Gastroesophageal sphincter (tissue), 4 donors: ENCODE results near the gene PSAP. TPM values are rescaled to one million over a fixed set of nuclear protein-coding genes. Genes with fewer than 3 reads are reported as not detected.
"Not testable (repeated sequence)": the region's sequence is repeated elsewhere in the genome, so short reads cannot be mapped to it uniquely, and the experiment has no call there.

Experiments
- ATAC-seq: fragments of 150-250 bp; one replicate; pipeline ENCODE4 v1.9.1; 2016; ENCODE audit warnings: mild to moderate bottlenecking, moderate library complexity
- H3K27ac ChIP-seq, 4 donors: fragments of 200-600 bp; sonication (generic) in 3 of 4; 1 replicate in 3 of 4; 2 replicates in 1 of 4; pipeline ENCODE4 v1.5.1; 2016 to 2019
- H3K27me3 ChIP-seq: fragments of 200-600 bp; sonication (generic); one replicate; pipeline ENCODE4 v1.5.1; 2019
- H3K36me3 ChIP-seq, 2 donors: fragments of 200-600 bp; sonication (generic); one replicate each; pipeline ENCODE4 v1.5.1; 2019; ENCODE audit warnings: control low read depth in 1 of 2
- H3K4me1 ChIP-seq, 3 donors: fragments of 200-600 bp; sonication (generic); 1 replicate in 2 of 3; 2 replicates in 1 of 3; pipeline ENCODE4 v1.5.1; 2016 to 2019; ENCODE audit warnings: control low read depth in 2 of 3
- H3K4me3 ChIP-seq, 2 donors: fragments of 200-600 bp; sonication (generic); one replicate each; pipeline ENCODE4 v1.5.1; 2019; ENCODE audit warnings: mild to moderate bottlenecking in 1 of 2, moderate library complexity in 1 of 2
- H3K9me3 ChIP-seq, 3 donors: fragments of 200-600 bp; sonication (generic); one replicate each; pipeline ENCODE4 v1.5.1; 2017 to 2019; ENCODE audit warnings: control low read depth in 2 of 3
- CTCF ChIP-seq, 4 experiments: fragments of 200-600 bp in 2 of 4; fragments of 450-650 bp in 2 of 4; sonication (generic) in 1 of 4; IDR thresholded peaks; one replicate each; pipeline ENCODE4 v1.5.1; 2017 to 2019; ENCODE audit warnings: antibody characterized with exemption in 4 of 4, mild to moderate bottlenecking in 2 of 4, moderate library complexity in 2 of 4
- EP300 ChIP-seq: sonication (generic); formaldehyde crosslinking; IDR thresholded peaks from one replicate; pipeline ENCODE4 v1.6.1; 2017; ENCODE audit warnings: antibody characterized with exemption, mild to moderate bottlenecking
- POLR2A ChIP-seq, 2 donors: fragments of 450-650 bp; IDR thresholded peaks; one replicate each; pipeline ENCODE4 v1.6.1; 2017; ENCODE audit warnings: antibody characterized with exemption in 2 of 2, mild to moderate bottlenecking in 2 of 2, moderate library complexity in 1 of 2
- POLR2AphosphoS5 ChIP-seq: sonication (generic); formaldehyde crosslinking; IDR thresholded peaks from one replicate; pipeline ENCODE4 v1.6.1; 2017; ENCODE audit warnings: antibody characterized with exemption
- WGBS, 2 donors: methylation state at CpG; one replicate each; pipeline ENCODE4 v1.1.5; 2018; ENCODE audit warnings: low coverage in 1 of 2; 5-methylcytosine and 5-hydroxymethylcytosine counted together
- total RNA-seq, 4 donors: library from RNA; depleted of rRNA; stranded (reverse); fragments of >200 nt; gene quantifications; one replicate each; pipeline ENCODE4 v1.1.0, GENCODE V29; 2016

Gene PSAP
- total RNA-seq, 4 donors from 2014 or later, result 604 to 881 (median 718) TPM

- peaks cover 4 to 28% (median 16%) of the 10 kb centered on the region in 3 donors for H3K4me1 ChIP-seq
- no peaks in the 10 kb centered on the region for H3K9me3 ChIP-seq
- no peaks in the 10 kb centered on the region for H3K27me3 ChIP-seq
- TF ChIP-seq POLR2AphosphoS5, result peak; percentile 91
- TF ChIP-seq EP300, result no peak
- H3K27ac ChIP-seq, result peak overlapping the region; percentile 83 to 93 (median 86)
- ATAC-seq, result peak; percentile 99
- H3K36me3 ChIP-seq, result no peaks in the 10 kb centered on the region
- 5% methylated on average over 4 of the region's 11 CpGs; no CpG with 5 or more reads in 1 of the 2 donors for WGBS, 2 donors
- H3K4me3 ChIP-seq, result no peak overlapping the region
Observed at GRCh38 chr10:71860243-71861029, 9.4 kb upstream of the PSAP start.

- no peak overlapping the region for H3K4me3 ChIP-seq
- ATAC-seq, result no peak
- no peaks in the 10 kb centered on the region for H3K9me3 ChIP-seq
- H3K27me3 ChIP-seq, result no peaks in the 10 kb centered on the region
- peaks cover 4 to 28% (median 16%) of the 10 kb centered on the region in 3 donors for H3K4me1 ChIP-seq
- H3K36me3 ChIP-seq, result no peaks in the 10 kb centered on the region
- H3K27ac ChIP-seq, result peak overlapping the region in 1 of 4 donors; percentile 87
- 82 to 84% methylated on average over 7 to 8 of the region's 12 CpGs for WGBS, 2 donors
- TF ChIP-seq POLR2A (IDR thresholded peaks at IDR 0.05), result no peak
- TF ChIP-seq EP300, result no peak
- TF ChIP-seq POLR2AphosphoS5, result no peak
- TF ChIP-seq CTCF (IDR thresholded peaks at IDR 0.05), result no peak
Observed at GRCh38 chr10:71857934-71858890, 7.2 kb upstream of the PSAP start.

DNA sequence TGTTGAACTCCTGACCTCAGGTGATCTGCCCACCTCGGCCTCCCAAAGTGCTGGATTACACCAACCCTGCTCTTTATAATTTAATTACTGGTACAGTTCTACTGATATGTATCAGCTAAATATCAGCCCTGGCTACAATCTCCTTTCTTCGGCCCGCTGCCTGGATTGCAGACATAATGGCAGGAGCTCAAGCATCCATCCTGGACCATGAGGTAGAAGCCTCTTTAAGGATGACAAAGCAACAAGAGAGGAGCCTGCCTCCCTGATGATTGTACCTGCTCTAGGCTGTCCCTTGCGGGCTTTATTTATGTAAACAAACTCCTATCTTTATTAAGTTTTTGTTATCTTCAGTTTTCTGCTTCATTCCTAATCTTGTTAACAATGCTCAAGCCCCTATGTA, 5.6 kb upstream of the PSAP start:
- H3K27me3 ChIP-seq, result no peaks in the 10 kb centered on the region
- H3K4me1 ChIP-seq, result peaks cover 4 to 27% (median 14%) of the 10 kb centered on the region in 3 donors
- ATAC-seq, result no peak
- no peak for TF ChIP-seq CTCF (IDR thresholded peaks at IDR 0.05)
- TF ChIP-seq POLR2AphosphoS5, result no peak
- TF ChIP-seq EP300, result no peak
- TF ChIP-seq POLR2A (IDR thresholded peaks at IDR 0.05), result no peak
- no peak overlapping the region for H3K4me3 ChIP-seq
- WGBS, 2 donors, result 91 to 96% methylated on average over 2 to 4 of the region's 4 CpGs
- H3K36me3 ChIP-seq, result no peaks in the 10 kb centered on the region
- H3K27ac ChIP-seq, result no peak overlapping the region
- H3K9me3 ChIP-seq, result no peaks in the 10 kb centered on the region

- 13 to 14% methylated on average over 3 of the region's 5 CpGs for WGBS, 2 donors
- no peak for TF ChIP-seq POLR2A (IDR thresholded peaks at IDR 0.05)
- TF ChIP-seq EP300, result no peak
- TF ChIP-seq CTCF (IDR thresholded peaks at IDR 0.05), result no peak
- no peak for TF ChIP-seq POLR2AphosphoS5
- Histone ChIP-seq H3K27ac (peak overlapping the region in 1 of 4 donors; percentile 10), H3K36me3 (no peaks in the 10 kb centered on the region), H3K4me3 (no peak overlapping the region), H3K4me1 (peaks cover 0 to 19% (median 5%) of the 10 kb centered on the region in 3 donors), H3K9me3 (no peaks in the 10 kb centered on the region), H3K27me3 (no peaks in the 10 kb centered on the region)
- ATAC-seq, result no peak
Observed at GRCh38 chr10:71854031-71854430, 3.0 kb upstream of the PSAP start.

GRCh38 chr10:71852355-71852937, 1.4 kb upstream of the PSAP start:
- TF ChIP-seq CTCF (IDR thresholded peaks at IDR 0.05) (no peak), POLR2A (IDR thresholded peaks at IDR 0.05) (no peak), POLR2AphosphoS5 (no peak), EP300 (no peak)
- Histone ChIP-seq H3K4me3 (no peak overlapping the region), H3K27ac (peak overlapping the region in 2 of 4 donors; percentile 94 to 96), H3K27me3 (no peaks in the 10 kb centered on the region), H3K9me3 (no peaks in the 10 kb centered on the region), H3K4me1 (peaks cover 0 to 35% (median 18%) of the 10 kb centered on the region in 3 donors), H3K36me3 (no peaks in the 10 kb centered on the region)
- WGBS, 2 donors, result 70 to 93% methylated on average over 3 to 4 of the region's 11 CpGs
- no peak for ATAC-seq

GRCh38 chr10:71851465-71852095, 529 bp upstream of the PSAP start:
- 45 to 46% methylated on average over 14 to 15 of the region's 20 CpGs for WGBS, 2 donors
- ATAC-seq, H3K27me3 ChIP-seq, H3K9me3 ChIP-seq, H3K36me3 ChIP-seq: not testable (repeated sequence)
- Histone ChIP-seq H3K4me1 (peaks cover 0 to 44% (median 22%) of the 10 kb centered on the region in 3 donors), H3K4me3 (peak overlapping the region; percentile 89 to 99), H3K27ac (peak overlapping the region; percentile 19 to 99 (median 95))
